Measurements from ENCODE around the gene TRIAP1.
A peak's percentile ranks its signal among the peaks of the same experiment; 100 is the strongest.

Gene TRIAP1

GRCh38 chr12:120479458-120479857 is 33.3 kb upstream of the TRIAP1 start:
- in situ Hi-C loops (cut with HindIII; ENCODE audit: low pct_ligation_motif_present, low sequenced_read_pairs) = no loop called here
- Histone ChIP-seq H3K27ac (no peak overlapping the region), H3K4me3 (ENCODE audit: low read depth, low read length) (no peak overlapping the region), H3K36me3 (replicated peaks) (no peaks in the 10 kb centered on the region), H3K27me3 (replicated peaks) (no peaks in the 10 kb centered on the region)
- DNase-seq = no peak
- no peak for TF ChIP-seq CTCF (IDR thresholded peaks at IDR 0.05; ENCODE audit: low read depth, low read length, missing control alignments)

DNA sequence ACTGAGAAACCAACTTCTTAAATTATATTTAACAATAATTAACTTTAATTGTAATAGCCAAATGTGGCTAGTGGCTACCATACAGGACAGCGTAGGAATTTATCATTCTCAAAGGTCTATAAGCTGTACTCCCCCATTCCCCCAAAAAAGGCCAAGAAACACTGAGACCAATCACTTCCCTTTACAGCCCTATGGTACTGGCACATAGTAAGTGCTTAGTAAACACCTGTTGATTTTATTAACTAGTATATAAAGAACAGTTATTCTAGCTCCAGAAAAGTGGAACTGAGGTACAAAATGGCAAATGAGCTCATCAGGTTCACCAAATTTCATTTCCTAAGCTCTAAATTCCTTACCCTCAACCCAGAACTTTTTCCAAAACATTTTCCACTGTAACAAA is 29.5 kb upstream of the TRIAP1 start:
- no peak overlapping the region for H3K4me3 ChIP-seq (ENCODE audit: low read depth, low read length)
- DNase-seq = no peak
- in situ Hi-C loops (cut with HindIII; ENCODE audit: low pct_ligation_motif_present, low sequenced_read_pairs) = no loop called here
- no peak overlapping the region for H3K27ac ChIP-seq
- H3K36me3 ChIP-seq (replicated peaks) = no peaks in the 10 kb centered on the region
- H3K27me3 ChIP-seq (replicated peaks) = no peaks in the 10 kb centered on the region
- TF ChIP-seq CTCF (IDR thresholded peaks at IDR 0.05; ENCODE audit: low read depth, low read length, missing control alignments) = no peak

DNA sequence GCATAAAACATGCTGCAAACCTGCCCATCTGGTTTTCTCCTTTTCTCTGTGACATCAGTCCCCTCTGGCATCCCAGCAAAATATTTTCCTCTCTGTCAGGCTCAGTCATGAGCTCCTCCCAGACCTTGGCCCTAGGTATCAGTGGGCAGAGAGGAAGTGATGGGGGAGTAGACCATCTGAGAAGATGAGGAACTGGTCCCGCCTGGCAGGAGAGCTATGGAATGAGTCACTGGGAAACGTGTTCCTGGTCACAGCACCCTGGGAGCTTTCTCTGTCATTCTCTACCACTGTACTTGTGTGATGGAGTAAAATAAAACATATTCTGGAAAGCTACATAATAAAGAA is 28.4 kb upstream of the TRIAP1 start:
- in situ Hi-C loops (cut with HindIII; ENCODE audit: low pct_ligation_motif_present, low sequenced_read_pairs) = no loop called here
- Histone ChIP-seq H3K27ac (no peak overlapping the region), H3K36me3 (replicated peaks) (no peaks in the 10 kb centered on the region), H3K27me3 (replicated peaks) (no peaks in the 10 kb centered on the region), H3K4me3 (ENCODE audit: low read depth, low read length) (no peak overlapping the region)
- no peak for TF ChIP-seq CTCF (IDR thresholded peaks at IDR 0.05; ENCODE audit: low read depth, low read length, missing control alignments)
- peak; percentile 66 for DNase-seq

DNA sequence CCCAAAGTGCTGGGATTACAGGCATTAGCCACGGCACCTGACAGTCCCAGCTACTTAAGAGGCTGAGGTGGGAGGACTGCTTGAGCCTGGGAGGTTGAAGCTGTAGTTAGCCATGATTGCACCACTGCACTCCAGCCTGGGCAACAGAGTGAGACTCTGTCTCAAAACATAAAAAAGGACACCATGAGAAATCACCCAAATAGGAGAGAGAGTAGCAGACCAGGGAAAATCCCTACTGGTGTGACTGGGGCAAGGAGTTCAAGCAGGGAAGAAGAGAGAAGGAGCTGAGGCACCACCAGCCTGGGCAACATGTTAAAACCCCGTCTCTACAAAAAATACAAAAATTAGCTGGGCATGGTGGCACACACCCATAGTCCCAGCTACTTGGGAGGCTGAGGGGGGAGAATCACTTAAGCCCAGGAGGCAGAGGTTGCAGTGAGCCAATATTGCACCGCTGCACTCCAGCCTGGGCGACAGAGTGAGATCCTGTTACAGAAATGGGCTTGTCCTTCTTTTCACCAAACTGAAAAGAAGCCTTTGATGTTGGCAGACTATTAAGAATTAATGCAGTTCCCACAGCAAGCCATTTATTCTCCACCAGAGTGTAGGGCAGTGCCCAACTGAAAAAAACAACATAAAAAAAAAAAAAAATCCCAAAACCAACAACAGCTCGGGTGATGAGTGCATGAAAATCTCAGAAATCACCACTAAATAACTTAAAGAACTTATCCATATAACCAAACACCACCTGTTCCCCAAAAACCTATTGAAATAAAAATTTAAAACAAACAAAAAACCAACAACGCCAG is 27.8 kb upstream of the TRIAP1 start:
- no peaks in the 10 kb centered on the region for H3K27me3 ChIP-seq (replicated peaks)
- no peaks in the 10 kb centered on the region for H3K36me3 ChIP-seq (replicated peaks)
- TF ChIP-seq CTCF (IDR thresholded peaks at IDR 0.05; ENCODE audit: low read depth, low read length, missing control alignments) = no peak
- in situ Hi-C loops (cut with HindIII; ENCODE audit: low pct_ligation_motif_present, low sequenced_read_pairs) = no loop called here
- no peak overlapping the region for H3K27ac ChIP-seq
- no peak overlapping the region for H3K4me3 ChIP-seq (ENCODE audit: low read depth, low read length)
- no peak for DNase-seq

GRCh38 chr12:120472521-120472920 is 26.3 kb upstream of the TRIAP1 start:
- Histone ChIP-seq H3K27ac (no peak overlapping the region), H3K27me3 (replicated peaks) (no peaks in the 10 kb centered on the region), H3K4me3 (ENCODE audit: low read depth, low read length) (no peak overlapping the region), H3K36me3 (replicated peaks) (no peaks in the 10 kb centered on the region)
- no peak for TF ChIP-seq CTCF (IDR thresholded peaks at IDR 0.05; ENCODE audit: low read depth, low read length, missing control alignments)
- DNase-seq = no peak
- in situ Hi-C loops (cut with HindIII; ENCODE audit: low pct_ligation_motif_present, low sequenced_read_pairs) = no loop called here

Data from brain microvascular endothelial cell (primary cell).